GM21717 (cell line): ENCODE data around the gene RHOB.
"Not testable (repeated sequence)": the region's sequence is repeated elsewhere in the genome, so short reads cannot be mapped to it uniquely, and the experiment has no call there.

ENCODE experiments used
- ATAC-seq: cut with Tn5 transposase; IDR thresholded peaks from one replicate; pipeline ENCODE4 v1.9.1; 2021; ENCODE audit warnings: mild to moderate bottlenecking, moderate library complexity; ENCODE audit not compliant: unreplicated experiment

RHOB gene

DNA sequence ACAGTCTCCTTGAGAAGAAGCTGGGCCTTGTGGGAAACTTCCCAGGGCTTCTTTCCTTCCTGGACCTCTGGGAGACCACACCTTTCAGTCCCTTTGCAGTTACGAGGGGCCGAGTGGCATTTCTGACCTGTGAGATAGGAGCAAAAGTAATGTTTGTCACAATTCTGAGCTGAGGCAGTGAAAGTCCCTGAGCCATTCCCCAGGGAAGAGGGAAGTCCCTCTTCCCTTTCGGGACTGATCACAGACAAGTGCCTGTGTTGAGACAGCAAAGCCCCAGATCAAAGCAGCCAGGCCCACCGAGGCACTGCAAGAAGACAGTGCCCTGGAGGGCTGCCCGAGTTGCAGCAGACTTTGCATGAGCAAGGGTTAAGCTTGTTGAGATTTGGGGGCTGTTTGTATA lies 41.9 kb downstream of the RHOB start:
- ATAC-seq, result no peak

DNA sequence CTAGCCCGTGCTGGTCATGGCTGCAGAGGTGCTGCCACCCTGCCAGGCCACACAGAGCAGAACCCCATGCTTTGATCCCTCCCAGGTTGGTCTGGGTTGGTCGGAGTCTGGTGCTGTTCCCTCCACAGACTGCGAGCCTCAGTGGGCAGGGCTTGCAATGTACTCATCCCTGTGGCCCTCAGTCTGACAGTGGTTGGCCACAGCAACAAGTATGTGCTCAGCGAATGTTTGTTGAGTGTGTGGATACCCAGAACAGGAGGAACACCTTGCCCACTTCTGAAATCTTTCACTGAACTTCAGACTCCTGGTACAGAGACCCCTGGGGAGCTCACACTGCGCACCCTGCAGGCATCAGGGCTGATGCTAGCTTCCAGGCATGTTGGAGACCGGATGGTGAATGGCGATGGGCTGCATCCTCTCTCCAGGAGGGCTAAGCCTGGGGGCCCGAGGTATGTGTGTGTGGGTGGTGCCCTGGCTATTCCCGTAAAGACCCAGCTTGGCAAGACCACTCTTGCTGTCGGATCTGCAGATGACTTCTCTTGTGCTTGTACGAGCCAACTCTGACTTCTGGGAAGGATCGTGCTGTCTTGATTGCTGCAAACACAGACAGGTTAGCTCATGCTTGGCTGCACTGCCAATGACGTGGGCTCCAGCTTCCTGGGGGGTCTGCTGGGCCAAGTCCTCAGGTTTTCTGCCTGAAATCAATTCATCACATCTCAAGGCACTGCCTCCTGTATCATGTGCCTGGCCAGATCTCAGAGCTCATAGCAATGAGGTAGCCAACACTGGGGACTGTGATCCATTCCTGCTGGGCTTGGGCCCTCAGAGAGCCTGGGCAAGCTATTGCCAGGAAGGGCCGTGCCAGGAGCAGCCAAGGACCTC lies 43.7 kb downstream of the RHOB start:
- ATAC-seq, result no peak

DNA sequence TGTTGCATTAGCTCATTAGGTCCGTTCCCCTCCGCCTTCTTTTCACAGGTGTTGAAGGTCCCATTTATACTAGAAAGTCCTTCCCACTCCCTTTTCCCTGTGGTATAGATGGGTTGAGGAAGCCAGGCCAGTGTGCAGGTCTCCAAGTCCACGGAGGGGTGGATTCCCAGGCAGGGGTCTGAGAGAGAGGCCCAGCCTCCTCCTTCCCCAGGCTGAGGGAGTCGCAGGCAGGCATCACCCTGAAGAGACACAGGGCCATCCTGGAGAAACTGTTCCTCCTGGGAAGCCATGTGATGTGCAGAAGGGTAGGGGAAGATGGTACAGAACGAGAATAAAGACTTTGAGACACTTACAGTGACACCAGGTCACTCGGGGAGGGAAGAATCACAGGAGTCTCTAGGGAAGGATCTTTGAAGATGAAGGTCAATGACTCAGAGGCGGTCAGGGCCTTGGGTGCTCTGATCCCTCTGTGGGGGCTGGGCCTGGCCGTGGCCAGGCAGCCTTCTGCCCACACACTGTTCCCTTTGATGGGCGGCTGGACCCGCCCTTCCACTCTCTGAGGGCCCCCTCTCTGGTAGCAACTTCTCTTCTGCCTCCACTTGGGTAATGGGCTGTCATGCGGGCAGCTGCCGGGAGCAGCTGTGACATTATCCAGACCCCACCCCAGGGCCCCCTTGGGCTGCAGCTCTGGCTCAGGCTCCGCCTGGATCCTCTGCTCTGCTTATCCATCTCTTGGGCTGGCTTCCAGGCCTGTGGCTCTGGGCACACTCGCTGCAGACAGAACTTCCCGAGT lies 45.1 kb downstream of the RHOB start:
- ATAC-seq, result no peak

GRCh38 chr2:20493095-20493494 lies 46.2 kb downstream of the RHOB start:
- ATAC-seq, result not testable (repeated sequence)

- no peak for ATAC-seq
Measured at GRCh38 chr2:20494241-20494640, 47.4 kb downstream of the RHOB start.

- no peak for ATAC-seq
Measured at GRCh38 chr2:20496076-20496872, 49.4 kb downstream of the RHOB start.

GRCh38 chr2:20496942-20497341 lies 50.1 kb downstream of the RHOB start:
- no peak for ATAC-seq
